ENCODE data around the gene PNMA6F.
A peak's percentile ranks its signal among the peaks of the same experiment; 100 is the strongest.

The PNMA6F gene

GRCh38 chrX:153321381-153322124 lies at the start of gene PNMA6F:
Gene PNMA6F (minus strand): TSS chrX:153321767. CDS start chrX:153320674, 1,093 bp downstream.
- no peak for DNase-seq (ENCODE audit: low spot score)

DNA sequence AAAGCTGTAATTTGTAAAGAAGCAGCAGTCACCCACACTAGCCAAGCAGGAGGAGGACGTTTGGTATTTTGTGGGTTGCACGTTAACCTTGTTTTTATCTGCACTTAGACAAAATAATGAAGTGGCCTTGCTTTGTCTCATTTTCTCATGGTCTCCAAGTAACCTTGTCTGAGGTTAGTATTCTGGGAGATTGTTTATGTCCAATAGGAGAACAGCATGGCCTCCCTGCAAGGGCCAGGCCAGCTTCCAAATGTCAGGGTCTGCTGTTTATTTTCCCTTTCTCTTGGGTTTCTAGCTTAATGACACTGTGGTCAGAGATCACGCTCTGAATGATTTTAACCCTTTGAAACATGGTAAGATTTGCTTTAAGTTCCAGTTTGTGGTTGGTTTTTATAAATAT lies 49.7 kb upstream of the PNMA6F start:
- no peak for DNase-seq (ENCODE audit: low spot score)

DNA sequence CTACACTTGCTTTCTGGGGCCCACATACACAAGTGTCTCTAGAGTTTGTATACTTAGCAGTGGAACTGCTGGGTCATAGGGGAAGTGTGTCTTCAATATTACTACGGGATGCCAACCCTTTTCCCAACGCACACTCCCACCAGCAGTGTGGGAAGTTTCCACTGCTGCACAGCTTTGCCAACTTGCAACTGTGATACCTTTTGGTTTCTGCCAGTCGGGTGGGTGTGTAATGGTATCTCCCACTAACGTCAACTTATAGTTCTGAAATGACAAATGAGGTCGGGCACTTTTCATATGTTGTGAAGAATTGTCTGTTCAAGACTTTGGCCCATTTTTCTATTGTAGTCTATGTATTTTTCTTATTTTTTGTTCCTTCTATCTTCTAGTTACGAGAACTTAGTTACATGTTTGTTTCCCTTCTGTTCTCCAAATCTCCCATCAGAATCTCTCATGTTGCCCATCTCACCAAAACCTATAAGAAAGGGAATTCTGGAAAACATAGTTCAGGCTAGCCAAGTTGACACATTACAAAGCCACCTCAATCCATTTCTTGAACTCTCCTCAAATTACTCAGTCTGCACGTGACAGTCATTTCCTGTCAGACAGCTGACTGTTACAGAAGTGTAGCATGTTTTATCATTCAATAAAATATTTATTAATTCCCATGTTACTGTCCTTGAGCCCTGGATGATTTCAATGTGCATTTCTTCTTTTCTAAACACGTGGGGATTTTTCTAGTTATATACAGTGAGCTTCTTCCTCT lies 48.9 kb upstream of the PNMA6F start:
- peak; percentile 10 for DNase-seq (ENCODE audit: low spot score)

DNA sequence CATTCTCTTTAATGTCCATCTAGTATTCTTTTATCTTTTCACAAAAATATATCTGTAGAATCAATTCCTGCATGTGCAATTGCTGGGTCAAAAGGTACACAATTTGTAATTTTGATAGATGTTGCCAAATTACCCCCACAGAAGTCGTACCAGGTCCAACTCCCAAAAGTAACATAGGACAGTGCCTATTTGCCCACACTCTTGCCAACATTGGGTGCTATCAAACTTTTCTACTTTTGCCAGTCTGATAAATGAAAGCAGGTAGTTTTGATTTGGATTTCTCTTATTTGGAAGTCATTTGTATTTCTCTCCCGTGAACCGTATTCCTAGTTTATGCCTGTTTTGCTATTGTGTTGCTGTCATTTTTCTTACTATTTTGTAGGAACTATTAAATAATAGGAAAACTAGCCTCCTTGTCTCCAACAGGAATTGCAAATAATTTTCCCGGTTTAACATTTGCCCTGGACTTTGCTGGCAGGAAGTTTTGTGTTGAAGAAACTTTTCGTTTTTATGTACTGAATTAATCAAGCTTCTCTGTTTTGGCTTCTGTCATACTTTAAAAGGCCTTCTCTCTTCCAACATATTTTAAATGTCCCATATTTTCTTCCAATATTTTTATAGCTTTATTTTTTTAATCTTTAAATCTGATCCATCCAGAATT lies 45.4 kb upstream of the PNMA6F start:
- DNase-seq (ENCODE audit: low spot score), result no peak

DNA sequence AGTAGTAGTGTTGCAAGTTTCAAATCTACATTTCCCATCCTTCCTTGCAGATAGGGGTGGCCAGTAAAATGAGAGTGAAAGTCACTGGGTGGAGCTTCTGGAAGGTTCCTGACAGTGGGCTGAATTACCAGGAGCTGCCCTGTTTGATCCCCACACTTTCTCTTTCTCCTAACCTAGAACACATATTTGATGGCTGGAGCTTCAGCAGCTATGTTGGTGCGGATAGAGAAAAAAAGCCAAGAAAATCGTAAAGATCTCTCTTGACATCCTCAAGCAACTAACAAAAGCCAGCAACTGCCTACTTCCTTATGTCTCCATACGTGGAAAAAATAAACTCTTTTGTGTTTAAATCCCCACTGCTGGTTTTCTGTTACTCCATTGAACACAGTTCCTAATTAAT lies 44.6 kb upstream of the PNMA6F start:
- no peak for DNase-seq (ENCODE audit: low spot score)

DNA sequence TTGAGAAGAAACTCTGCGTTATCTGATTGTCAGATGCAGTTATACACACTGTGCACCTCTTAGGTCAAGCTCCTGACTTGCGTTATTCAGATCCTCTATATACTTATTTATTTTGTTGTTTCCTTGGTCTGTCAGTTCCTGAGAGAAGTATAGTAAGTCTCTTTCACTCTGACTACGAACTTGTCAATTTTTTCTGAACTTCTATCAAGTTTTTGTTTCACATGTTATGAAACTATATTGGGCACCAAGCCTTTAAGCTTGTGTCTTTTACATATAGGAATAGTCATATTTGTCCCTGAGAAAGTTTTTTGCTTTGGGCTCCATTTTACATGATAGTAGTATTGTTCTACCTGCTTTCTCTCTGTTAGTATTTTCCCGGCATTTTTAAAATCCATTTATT lies 44.1 kb upstream of the PNMA6F start:
- no peak for DNase-seq (ENCODE audit: low spot score)

GRCh38 chrX:153361781-153362397 lies 40.3 kb upstream of the PNMA6F start:
- no peak for DNase-seq (ENCODE audit: low spot score)

DNA sequence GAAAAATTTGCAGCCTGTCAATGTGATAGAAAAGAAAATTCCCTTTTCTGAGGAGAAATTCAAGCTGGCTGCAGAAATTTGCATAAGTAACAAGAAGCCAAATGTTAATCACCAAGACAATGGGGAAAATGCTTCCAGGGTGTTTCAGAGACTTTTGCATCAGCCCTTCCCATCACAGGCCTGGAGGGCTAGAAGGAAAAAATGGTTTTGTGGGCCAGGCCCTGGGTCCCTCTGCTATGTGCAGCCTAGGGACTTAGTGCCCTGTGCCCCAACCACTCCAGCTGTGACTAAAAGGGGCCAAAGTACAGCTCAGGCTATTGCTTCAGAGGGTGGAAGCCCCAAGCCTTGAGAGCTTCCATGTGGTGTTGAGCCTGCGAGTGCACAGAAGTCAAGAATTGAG lies 36.3 kb upstream of the PNMA6F start:
- DNase-seq (ENCODE audit: low spot score), result no peak

DNA sequence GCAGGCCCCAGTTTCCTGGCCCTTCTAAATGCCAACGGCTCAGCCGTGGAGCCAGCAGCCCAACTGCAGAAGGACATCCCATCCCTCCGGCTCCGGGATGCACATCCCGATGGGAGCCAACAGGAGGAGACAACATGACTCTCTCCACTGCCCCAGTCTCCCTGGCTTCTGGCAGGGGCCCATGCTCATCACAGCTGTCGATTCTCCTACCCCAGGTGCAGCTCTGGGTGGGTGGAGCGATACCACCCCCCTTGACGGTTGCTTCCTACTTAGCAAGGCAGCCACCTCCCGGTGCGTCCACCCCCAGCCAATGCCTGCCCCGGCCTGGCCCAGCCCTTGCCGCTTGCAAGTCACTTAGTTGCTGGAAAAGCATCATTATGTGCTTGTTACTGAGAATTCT lies 31.8 kb upstream of the PNMA6F start:
- DNase-seq (ENCODE audit: low spot score), result no peak

- DNase-seq (ENCODE audit: low spot score), result no peak
Measured at GRCh38 chrX:153352858-153353257, 31.3 kb upstream of the PNMA6F start.

GRCh38 chrX:153351981-153352380 lies 30.4 kb upstream of the PNMA6F start:
- no peak for DNase-seq (ENCODE audit: low spot score)

DNA sequence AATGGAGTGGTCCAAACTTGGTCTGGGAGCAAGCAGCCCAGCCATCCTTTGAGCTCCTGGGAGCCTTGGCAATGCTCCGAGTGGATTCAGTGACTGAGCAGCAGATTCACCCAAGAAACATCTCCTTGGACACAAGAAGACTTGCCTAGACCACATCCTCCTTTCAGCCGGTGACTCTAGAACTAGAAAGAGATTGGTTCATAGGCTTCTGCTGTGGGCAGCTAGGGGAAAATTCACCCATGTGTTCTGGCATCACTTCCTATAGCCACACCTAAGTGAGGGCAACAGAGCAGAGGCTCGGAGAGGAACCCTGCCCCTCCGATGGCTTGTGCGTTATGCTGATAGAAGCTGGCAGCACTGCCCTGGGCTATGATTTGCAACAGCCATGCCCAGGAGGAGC lies 28.4 kb upstream of the PNMA6F start:
- DNase-seq (ENCODE audit: low spot score), result no peak

GRCh38 chrX:153348421-153348820 lies 26.9 kb upstream of the PNMA6F start:
- no peak for DNase-seq (ENCODE audit: low spot score)

- no peak for DNase-seq (ENCODE audit: low spot score)
Measured at GRCh38 chrX:153347530-153347929, 26.0 kb upstream of the PNMA6F start.

DNA sequence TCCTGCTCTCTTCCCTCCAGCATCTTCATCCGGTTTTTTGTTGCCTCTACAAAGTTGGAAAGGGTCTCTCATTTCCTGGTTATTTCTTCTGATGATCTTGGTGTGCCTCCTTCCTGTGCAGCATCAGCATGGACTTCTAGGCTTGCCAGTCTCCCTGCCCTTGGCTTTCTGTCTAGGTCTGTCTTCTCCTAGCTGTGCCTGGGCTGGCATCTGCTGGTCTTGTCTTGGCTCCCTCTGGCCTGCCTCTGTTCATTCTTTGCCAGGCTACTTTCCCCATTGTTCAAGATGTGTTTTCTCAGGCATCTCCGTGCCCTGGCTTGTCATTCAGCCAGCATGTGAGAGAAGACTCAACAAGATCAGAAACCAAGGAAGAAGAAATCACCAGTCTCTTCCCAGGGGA lies 22.1 kb upstream of the PNMA6F start:
- DNase-seq (ENCODE audit: low spot score), result no peak

- DNase-seq (ENCODE audit: low spot score), result no peak
Measured at GRCh38 chrX:153342762-153343558, 21.4 kb upstream of the PNMA6F start.

GRCh38 chrX:153340111-153340510 lies 18.5 kb upstream of the PNMA6F start:
- no peak for DNase-seq (ENCODE audit: low spot score)

- DNase-seq (ENCODE audit: low spot score), result no peak
Measured at GRCh38 chrX:153339662-153340061, 18.1 kb upstream of the PNMA6F start.

DNA sequence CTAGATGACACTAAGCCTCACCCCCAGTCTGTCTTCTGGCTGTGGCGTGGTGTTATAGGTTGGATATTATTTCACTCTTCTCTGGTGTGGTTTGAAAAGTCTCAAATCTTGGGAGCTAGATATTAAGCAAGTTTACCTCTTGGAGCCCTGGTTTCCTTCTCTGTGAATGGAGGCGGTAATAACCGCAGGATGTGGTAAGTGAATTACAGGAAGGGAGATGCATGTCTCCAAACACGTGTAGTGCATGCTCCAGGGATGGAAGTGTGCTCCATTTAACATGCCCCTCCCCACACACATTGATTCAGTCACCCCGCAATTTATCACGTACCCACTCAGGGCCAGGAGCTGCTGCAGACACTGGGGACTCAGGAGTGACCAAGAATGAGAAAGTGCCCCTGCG lies 17.3 kb upstream of the PNMA6F start:
- DNase-seq (ENCODE audit: low spot score), result no peak

DNA sequence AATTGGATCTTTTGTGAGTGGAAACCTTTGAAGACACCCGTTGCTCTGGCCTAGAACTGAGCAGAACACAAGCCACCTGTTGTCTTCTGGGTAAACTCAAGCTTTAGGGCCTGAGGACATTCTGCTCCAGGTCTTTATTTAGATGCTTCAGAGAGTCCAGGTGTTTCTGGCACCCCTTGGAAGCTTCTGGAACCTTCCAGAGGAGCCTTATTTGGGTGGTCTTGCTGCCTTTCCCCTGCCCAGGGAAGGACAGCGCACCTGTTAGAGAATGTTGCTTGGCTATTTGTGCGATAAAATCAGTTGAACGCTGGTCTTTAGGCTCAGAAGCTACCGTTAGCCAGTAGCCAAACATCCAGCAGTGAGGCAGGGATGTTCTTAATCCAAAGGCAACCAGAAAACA lies 15.4 kb upstream of the PNMA6F start:
- no peak for DNase-seq (ENCODE audit: low spot score)

DNA sequence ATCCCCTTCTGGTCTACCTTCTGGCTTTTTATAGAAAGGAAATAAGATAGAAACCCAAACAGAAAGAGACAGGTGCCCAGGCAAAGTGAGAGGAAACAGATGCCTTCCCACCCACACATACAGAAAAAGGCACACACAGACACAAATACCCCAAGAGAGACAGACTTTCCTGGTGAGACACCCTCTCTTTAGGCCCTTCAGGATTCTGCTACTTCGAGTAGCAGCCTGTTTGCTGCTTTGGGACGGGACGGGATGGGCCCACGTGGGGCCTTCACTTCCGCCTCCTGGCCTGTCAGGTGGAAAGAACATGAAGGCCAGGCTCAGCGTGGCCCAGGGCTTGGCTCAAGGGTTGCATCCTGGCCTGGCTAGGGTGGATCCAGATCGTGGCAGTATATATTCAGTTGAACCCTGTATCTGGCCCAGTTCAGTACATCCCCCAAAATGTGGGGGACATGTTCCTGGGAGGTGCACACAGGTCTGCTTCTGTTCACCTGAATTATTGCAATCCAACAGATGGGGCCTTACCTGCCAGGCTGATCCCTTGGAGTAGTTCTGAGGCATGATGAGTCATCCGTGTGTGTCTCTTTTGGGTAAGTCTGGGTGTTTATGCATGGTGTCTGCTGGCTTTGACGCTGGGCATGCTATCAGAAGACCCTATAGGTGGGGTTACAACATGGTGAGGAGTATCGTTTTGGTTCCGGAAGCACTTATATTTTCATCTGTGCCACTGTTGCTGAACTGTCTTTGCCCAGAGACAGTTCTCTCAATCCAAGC lies 14.7 kb upstream of the PNMA6F start:
- DNase-seq (ENCODE audit: low spot score), result no peak

Data from kidney capillary endothelial cell (primary cell).